Inferior parietal cortex (tissue), 1 donor: ENCODE data around the gene CCR6.
"Not testable (repeated sequence)": the region's sequence is repeated elsewhere in the genome, so short reads cannot be mapped to it uniquely, and the experiment has no call there.

ENCODE experiments used
- DNase-seq: peaks from one replicate; pipeline ENCODE4 v3.0.0-alpha.2; 2016; ENCODE audit errors: extremely low spot score

CCR6 gene

GRCh38 chr6:167122827-167123657 is at the start of gene CCR6:
Gene CCR6, plus strand, starts transcription at chr6:167123096. Its CDS starts 13,039 bp downstream, at chr6:167136135.
- DNase-seq = no peak

- DNase-seq = no peak
These were observed 49.1 kb upstream of the CCR6 start for GRCh38 chr6:167073679-167074274.

- DNase-seq = no peak
These were observed 45.5 kb upstream of the CCR6 start for GRCh38 chr6:167077241-167077932.

- DNase-seq = no peak
These were observed 44.2 kb upstream of the CCR6 start for GRCh38 chr6:167078745-167079144.

- DNase-seq = no peak
These were observed 43.0 kb upstream of the CCR6 start for GRCh38 chr6:167079853-167080297.

- DNase-seq = no peak
These were observed 35.0 kb upstream of the CCR6 start for GRCh38 chr6:167087857-167088354.

- DNase-seq = not testable (repeated sequence)
These were observed 34.2 kb upstream of the CCR6 start for GRCh38 chr6:167088741-167089140.

- DNase-seq = no peak
These were observed 33.4 kb upstream of the CCR6 start for GRCh38 chr6:167089243-167090142.

- no peak for DNase-seq
These were observed 32.7 kb upstream of the CCR6 start for GRCh38 chr6:167090171-167090570.

- DNase-seq = no peak
These were observed 31.7 kb upstream of the CCR6 start for GRCh38 chr6:167091026-167091804.

GRCh38 chr6:167091805-167092107 is 31.1 kb upstream of the CCR6 start:
- DNase-seq = no peak

- DNase-seq = no peak
These were observed 30.1 kb upstream of the CCR6 start for GRCh38 chr6:167092672-167093339.

GRCh38 chr6:167093406-167093921 is 29.4 kb upstream of the CCR6 start:
- DNase-seq = no peak

- no peak for DNase-seq
These were observed 28.9 kb upstream of the CCR6 start for GRCh38 chr6:167093922-167094432.

GRCh38 chr6:167094436-167094819 is 28.5 kb upstream of the CCR6 start:
- DNase-seq = no peak

- DNase-seq = no peak
These were observed 27.9 kb upstream of the CCR6 start for GRCh38 chr6:167094820-167095637.

- DNase-seq = no peak
These were observed 27.0 kb upstream of the CCR6 start for GRCh38 chr6:167095888-167096287.

- no peak for DNase-seq
These were observed 25.9 kb upstream of the CCR6 start for GRCh38 chr6:167096991-167097390.

- no peak for DNase-seq
These were observed 25.1 kb upstream of the CCR6 start for GRCh38 chr6:167097770-167098169.
